Activated CD8-positive, alpha-beta T cell treated with anti-CD3 and anti-CD28 coated beads for 36 hours (primary cell): ENCODE data around the gene LTC4S. TPM values are rescaled to one million over a fixed set of nuclear protein-coding genes. Genes with fewer than 3 reads are reported as not detected.
"Not testable (repeated sequence)": the region's sequence is repeated elsewhere in the genome, so short reads cannot be mapped to it uniquely, and the experiment has no call there.

Source experiments
- ATAC-seq: fragments of 200-7000 bp; cut with Tn5 transposase; one replicate; pipeline ENCODE4 v1.10.0; 2021; ENCODE audit warnings: mild to moderate bottlenecking, moderate library complexity
- CTCF ChIA-PET: fragments of 350-600 bp; sonication (Branson Sonifier 250); formaldehyde crosslinking; loops from one replicate; lab custom pipeline; 2021; ENCODE audit warnings: antibody characterized with exemption; lab: Charles Lee
- POLR2A ChIA-PET: fragments of 350-600 bp; sonication (Branson Sonifier 250); formaldehyde crosslinking; loops from one replicate; lab custom pipeline; 2021; ENCODE audit warnings: antibody characterized with exemption; lab: Charles Lee
- DNase-seq: peaks from one replicate; pipeline ENCODE4 v3.0.0-alpha.2; 2020
- H3K27ac Mint-ChIP-seq: one replicate; pipeline ENCODE4 v1.8.0; 2021; ENCODE audit warnings: mild to moderate bottlenecking, mixed read lengths
- H3K27me3 Mint-ChIP-seq: one replicate; pipeline ENCODE4 v1.8.0; 2021; ENCODE audit warnings: mixed read lengths
- H3K36me3 Mint-ChIP-seq: one replicate; pipeline ENCODE4 v1.8.0; 2021; ENCODE audit warnings: low read depth, mixed read lengths
- H3K4me1 Mint-ChIP-seq: one replicate; pipeline ENCODE4 v1.8.0; 2021; ENCODE audit warnings: low read depth, mixed read lengths
- H3K4me3 Mint-ChIP-seq: one replicate; pipeline ENCODE4 v1.8.0; 2021; ENCODE audit warnings: mild to moderate bottlenecking, moderate library complexity, mixed read lengths
- H3K9me3 Mint-ChIP-seq: one replicate; pipeline ENCODE4 v1.8.0; 2021; ENCODE audit warnings: mixed read lengths
- intact Hi-C: fragments of 100-400 bp; cut with micrococcal nuclease; formaldehyde crosslinking; loops from one replicate; pipeline ENCODE4 v1.10.0; 2022
- total RNA-seq, 2 experiments: library from RNA; stranded (reverse); gene quantifications; one replicate each; pipeline ENCODE4 v1.2.3, GENCODE V29; 2021
- TF ChIP-seq, protein P1 (sequence below): fragments of 200-600 bp; IDR thresholded peaks from one replicate; pipeline ENCODE4 v1.8.0; 2022; ENCODE audit warnings: antibody characterized with exemption, mild to moderate bottlenecking

Gene LTC4S
- total RNA-seq, 2 experiments from 2014 or later: 1.3 TPM; not detected in 1

GRCh38 chr5:179783128-179783527, 10.7 kb upstream of the LTC4S start:
- intact Hi-C loops: no loop called here
- DNase-seq: no peak
- H3K27me3 Mint-ChIP-seq: no peaks in the 10 kb centered on the region
- ATAC-seq: no peak
- peaks cover 3% of the 10 kb centered on the region for H3K36me3 Mint-ChIP-seq
- TF ChIP-seq, protein P1, sequence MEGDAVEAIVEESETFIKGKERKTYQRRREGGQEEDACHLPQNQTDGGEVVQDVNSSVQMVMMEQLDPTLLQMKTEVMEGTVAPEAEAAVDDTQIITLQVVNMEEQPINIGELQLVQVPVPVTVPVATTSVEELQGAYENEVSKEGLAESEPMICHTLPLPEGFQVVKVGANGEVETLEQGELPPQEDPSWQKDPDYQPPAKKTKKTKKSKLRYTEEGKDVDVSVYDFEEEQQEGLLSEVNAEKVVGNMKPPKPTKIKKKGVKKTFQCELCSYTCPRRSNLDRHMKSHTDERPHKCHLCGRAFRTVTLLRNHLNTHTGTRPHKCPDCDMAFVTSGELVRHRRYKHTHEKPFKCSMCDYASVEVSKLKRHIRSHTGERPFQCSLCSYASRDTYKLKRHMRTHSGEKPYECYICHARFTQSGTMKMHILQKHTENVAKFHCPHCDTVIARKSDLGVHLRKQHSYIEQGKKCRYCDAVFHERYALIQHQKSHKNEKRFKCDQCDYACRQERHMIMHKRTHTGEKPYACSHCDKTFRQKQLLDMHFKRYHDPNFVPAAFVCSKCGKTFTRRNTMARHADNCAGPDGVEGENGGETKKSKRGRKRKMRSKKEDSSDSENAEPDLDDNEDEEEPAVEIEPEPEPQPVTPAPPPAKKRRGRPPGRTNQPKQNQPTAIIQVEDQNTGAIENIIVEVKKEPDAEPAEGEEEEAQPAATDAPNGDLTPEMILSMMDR: no peak
- no peak overlapping the region for H3K4me3 Mint-ChIP-seq
- no peaks in the 10 kb centered on the region for H3K4me1 Mint-ChIP-seq
- ChIA-PET POLR2A (interaction anchor here (0.7 to 1.0 kb wide), 2 partner anchors 12 to 92 kb away, joined by 3 read pairs; no protein-coding TSS in a partner anchor), CTCF (interaction anchor here (1.2 to 5.6 kb wide), 4 partner anchors 13 to 20 kb away, joined by 3 to 28 read pairs (median 4); no protein-coding TSS in a partner anchor)
- H3K27ac Mint-ChIP-seq: no peak overlapping the region
- no peaks in the 10 kb centered on the region for H3K9me3 Mint-ChIP-seq

- ATAC-seq (no peak), DNase-seq (no peak)
- no peaks in the 10 kb centered on the region for H3K27me3 Mint-ChIP-seq
- no peak overlapping the region for H3K27ac Mint-ChIP-seq
- CTCF ChIA-PET: interaction anchor here (1.2 to 1.7 kb wide), 2 partner anchors 15 to 24 kb away, joined by 3 to 6 read pairs; no protein-coding TSS in a partner anchor
- H3K4me1 Mint-ChIP-seq: no peaks in the 10 kb centered on the region
- no peaks in the 10 kb centered on the region for H3K9me3 Mint-ChIP-seq
- H3K4me3 Mint-ChIP-seq: no peak overlapping the region
- no peaks in the 10 kb centered on the region for H3K36me3 Mint-ChIP-seq
- POLR2A ChIA-PET: interaction anchor here (0.6 kb wide), 1 partner anchor 138 kb away, joined by 3 read pairs; no protein-coding TSS in a partner anchor
- TF ChIP-seq, protein P1: no peak
- intact Hi-C loops: no loop called here
Measured at GRCh38 chr5:179786861-179787260, 6.9 kb upstream of the LTC4S start.

DNA sequence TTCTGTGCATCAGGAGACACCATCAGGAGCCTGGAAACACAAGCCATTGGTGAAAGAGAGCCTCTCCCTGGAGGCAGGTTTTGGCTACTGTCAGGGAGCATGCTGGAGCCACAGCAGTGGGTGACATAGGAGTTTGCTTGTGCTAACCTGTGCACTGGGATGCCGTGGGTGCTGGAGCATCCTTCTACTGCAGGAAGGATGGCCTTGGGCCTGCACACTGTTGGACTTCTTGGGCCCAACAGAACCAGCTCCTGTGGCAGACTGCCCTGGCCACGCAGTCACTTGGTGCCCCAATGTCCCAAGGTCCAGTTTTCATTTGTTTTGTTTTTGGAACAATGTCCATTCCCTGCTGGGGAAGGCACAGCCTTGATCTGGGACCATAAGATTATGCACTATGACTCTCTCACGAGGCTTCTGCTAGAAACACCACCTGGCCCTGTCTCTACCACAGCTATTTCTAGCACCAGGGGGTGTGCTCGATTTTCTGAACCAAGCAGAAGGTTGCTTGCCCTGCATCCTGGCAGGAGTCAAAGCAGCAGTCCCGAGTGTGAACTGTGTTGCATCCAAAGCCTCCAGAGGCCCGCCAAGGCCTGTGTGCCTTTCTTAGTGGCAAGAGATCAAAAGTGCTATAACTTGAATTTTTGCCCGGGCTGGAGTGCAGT, 5.5 kb upstream of the LTC4S start:
- POLR2A ChIA-PET: no interaction called here
- TF ChIP-seq, protein P1: no peak
- H3K36me3 Mint-ChIP-seq: no peaks in the 10 kb centered on the region
- no peak overlapping the region for H3K4me3 Mint-ChIP-seq
- CTCF ChIA-PET: no interaction called here
- no peaks in the 10 kb centered on the region for H3K9me3 Mint-ChIP-seq
- peaks cover 2% of the 10 kb centered on the region for H3K4me1 Mint-ChIP-seq
- H3K27ac Mint-ChIP-seq: no peak overlapping the region
- intact Hi-C loops: no loop called here
- no peak for ATAC-seq
- DNase-seq: no peak
- H3K27me3 Mint-ChIP-seq: no peaks in the 10 kb centered on the region

GRCh38 chr5:179789278-179789677, 4.5 kb upstream of the LTC4S start:
- H3K27me3 Mint-ChIP-seq, H3K36me3 Mint-ChIP-seq, H3K4me3 Mint-ChIP-seq, intact Hi-C loops, H3K9me3 Mint-ChIP-seq, CTCF ChIA-PET, POLR2A ChIA-PET, H3K27ac Mint-ChIP-seq, DNase-seq, ATAC-seq: not testable (repeated sequence)
- H3K4me1 Mint-ChIP-seq: peaks cover 11% of the 10 kb centered on the region

GRCh38 chr5:179791881-179792611, 1.7 kb upstream of the LTC4S start:
- ChIA-PET POLR2A (interaction anchor here (1.2 kb wide), 1 partner anchor 116 kb away, joined by 4 read pairs; no protein-coding TSS in a partner anchor), CTCF (no interaction called here)
- intact Hi-C loops: no loop called here
- Mint-ChIP-seq H3K4me3 (no peak overlapping the region), H3K27me3 (no peaks in the 10 kb centered on the region), H3K27ac (no peak overlapping the region), H3K9me3 (no peaks in the 10 kb centered on the region), H3K4me1 (peaks cover 26% of the 10 kb centered on the region), H3K36me3 (peaks cover 4% of the 10 kb centered on the region)
- no peak for DNase-seq
- no peak for ATAC-seq
- TF ChIP-seq, protein P1: no peak
